Parathyroid adenoma (tissue), 2 donors: ENCODE results near the gene PRELID2.

ENCODE experiments used
- H2AFZ ChIP-seq: fragments of 300-600 bp; sonication (generic); one replicate; pipeline ENCODE4 v1.7.0; 2017; ENCODE audit warnings: antibody characterized with exemption, mild to moderate bottlenecking
- H3K27ac ChIP-seq: fragments of 300-600 bp; sonication (generic); one replicate; pipeline ENCODE4 v1.7.0; 2017
- H3K27me3 ChIP-seq: fragments of 300-600 bp; sonication (generic); one replicate; pipeline ENCODE4 v1.7.0; 2017; ENCODE audit warnings: low read length; ENCODE audit not compliant: control insufficient read depth, insufficient read depth
- H3K36me3 ChIP-seq: fragments of 300-600 bp; sonication (generic); one replicate; pipeline ENCODE4 v1.7.0; 2017; ENCODE audit warnings: low read length; ENCODE audit not compliant: control insufficient read depth, insufficient read depth
- H3K4me1 ChIP-seq: fragments of 300-600 bp; sonication (generic); one replicate; pipeline ENCODE4 v1.7.0; 2017; ENCODE audit warnings: control low read depth
- H3K4me2 ChIP-seq: fragments of 300-600 bp; sonication (generic); one replicate; pipeline ENCODE4 v1.7.0; 2017; ENCODE audit warnings: low read length
- H3K4me3 ChIP-seq: fragments of 300-600 bp; sonication (generic); one replicate; pipeline ENCODE4 v1.7.0; 2017; ENCODE audit warnings: low read depth, low read length
- H3K79me2 ChIP-seq: fragments of 300-600 bp; sonication (generic); one replicate; pipeline ENCODE4 v1.7.0; 2017; ENCODE audit warnings: control low read depth
- H3K9ac ChIP-seq: fragments of 300-600 bp; sonication (generic); one replicate; pipeline ENCODE4 v1.7.0; 2017; ENCODE audit warnings: mild to moderate bottlenecking
- H3K9me3 ChIP-seq: fragments of 300-600 bp; sonication (generic); one replicate; pipeline ENCODE4 v1.7.0; 2017; ENCODE audit warnings: low read length; ENCODE audit not compliant: control insufficient read depth
- TF ChIP-seq, protein P1 (sequence below): fragments of 300-600 bp; sonication (generic); IDR thresholded peaks from one replicate; pipeline ENCODE4 v1.7.0; 2017; ENCODE audit warnings: antibody characterized with exemption, mild to moderate bottlenecking
- donor health status: primary hyperparathyroidism.

Gene PRELID2

DNA sequence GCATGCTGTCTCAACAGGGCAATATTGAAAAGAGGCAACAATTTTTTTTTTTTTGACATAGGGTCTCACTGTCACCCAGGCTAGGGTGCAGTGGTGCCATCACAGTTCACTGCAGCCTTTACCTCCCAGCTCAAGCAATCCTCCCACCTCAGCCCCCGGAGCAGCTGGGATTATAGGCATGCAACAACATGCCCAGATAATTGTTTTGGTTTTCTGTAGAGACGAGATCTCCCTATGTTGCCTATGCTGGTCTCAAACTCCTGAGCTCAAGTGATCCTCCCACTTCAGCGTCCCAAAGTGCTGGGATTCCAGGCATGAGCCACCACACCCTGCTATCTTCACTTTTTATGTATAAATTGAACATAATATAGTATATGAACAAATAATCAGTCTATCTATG is 47.6 kb downstream of the PRELID2 start:
- no peaks in the 10 kb centered on the region for H3K79me2 ChIP-seq
- H3K4me2 ChIP-seq: peak overlapping the region; percentile 41
- H3K4me3 ChIP-seq: no peak overlapping the region
- H3K9ac ChIP-seq: no peak overlapping the region
- H3K27ac ChIP-seq: no peak overlapping the region
- TF ChIP-seq, protein P1, sequence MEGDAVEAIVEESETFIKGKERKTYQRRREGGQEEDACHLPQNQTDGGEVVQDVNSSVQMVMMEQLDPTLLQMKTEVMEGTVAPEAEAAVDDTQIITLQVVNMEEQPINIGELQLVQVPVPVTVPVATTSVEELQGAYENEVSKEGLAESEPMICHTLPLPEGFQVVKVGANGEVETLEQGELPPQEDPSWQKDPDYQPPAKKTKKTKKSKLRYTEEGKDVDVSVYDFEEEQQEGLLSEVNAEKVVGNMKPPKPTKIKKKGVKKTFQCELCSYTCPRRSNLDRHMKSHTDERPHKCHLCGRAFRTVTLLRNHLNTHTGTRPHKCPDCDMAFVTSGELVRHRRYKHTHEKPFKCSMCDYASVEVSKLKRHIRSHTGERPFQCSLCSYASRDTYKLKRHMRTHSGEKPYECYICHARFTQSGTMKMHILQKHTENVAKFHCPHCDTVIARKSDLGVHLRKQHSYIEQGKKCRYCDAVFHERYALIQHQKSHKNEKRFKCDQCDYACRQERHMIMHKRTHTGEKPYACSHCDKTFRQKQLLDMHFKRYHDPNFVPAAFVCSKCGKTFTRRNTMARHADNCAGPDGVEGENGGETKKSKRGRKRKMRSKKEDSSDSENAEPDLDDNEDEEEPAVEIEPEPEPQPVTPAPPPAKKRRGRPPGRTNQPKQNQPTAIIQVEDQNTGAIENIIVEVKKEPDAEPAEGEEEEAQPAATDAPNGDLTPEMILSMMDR: no peak
- H2AFZ ChIP-seq: peak overlapping the region; percentile 18
- H3K27me3 ChIP-seq: no peaks in the 10 kb centered on the region
- no peaks in the 10 kb centered on the region for H3K36me3 ChIP-seq
- H3K9me3 ChIP-seq: no peaks in the 10 kb centered on the region
- peaks cover 6% of the 10 kb centered on the region for H3K4me1 ChIP-seq

DNA sequence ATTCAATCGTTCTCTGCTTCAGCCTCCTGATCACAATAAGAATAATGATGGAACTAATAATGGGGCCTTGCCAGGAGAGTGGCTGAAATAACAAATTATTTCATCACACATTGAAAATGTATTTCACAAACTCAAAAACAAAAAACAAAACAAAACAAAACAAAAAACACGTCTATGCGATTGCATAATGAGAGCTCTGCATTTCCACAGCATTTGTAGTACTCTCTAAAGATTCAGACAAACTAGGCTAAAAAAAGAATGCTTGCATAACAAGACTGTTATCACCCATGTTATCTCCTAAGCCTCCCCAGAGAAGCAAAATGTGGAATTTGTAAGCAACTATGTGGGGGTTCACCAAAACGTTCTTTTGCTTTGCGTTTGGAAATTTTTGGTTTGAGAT is 48.1 kb downstream of the PRELID2 start:
- Histone ChIP-seq H3K27ac (peak overlapping the region; percentile 16), H3K4me1 (peaks cover 6% of the 10 kb centered on the region), H3K27me3 (no peaks in the 10 kb centered on the region), H3K36me3 (no peaks in the 10 kb centered on the region), H2AFZ (no peak overlapping the region), H3K9me3 (no peaks in the 10 kb centered on the region), H3K4me3 (peak overlapping the region; percentile 28), H3K79me2 (no peaks in the 10 kb centered on the region), H3K9ac (no peak overlapping the region), H3K4me2 (peak overlapping the region; percentile 41)
- TF ChIP-seq, protein P1: no peak

DNA sequence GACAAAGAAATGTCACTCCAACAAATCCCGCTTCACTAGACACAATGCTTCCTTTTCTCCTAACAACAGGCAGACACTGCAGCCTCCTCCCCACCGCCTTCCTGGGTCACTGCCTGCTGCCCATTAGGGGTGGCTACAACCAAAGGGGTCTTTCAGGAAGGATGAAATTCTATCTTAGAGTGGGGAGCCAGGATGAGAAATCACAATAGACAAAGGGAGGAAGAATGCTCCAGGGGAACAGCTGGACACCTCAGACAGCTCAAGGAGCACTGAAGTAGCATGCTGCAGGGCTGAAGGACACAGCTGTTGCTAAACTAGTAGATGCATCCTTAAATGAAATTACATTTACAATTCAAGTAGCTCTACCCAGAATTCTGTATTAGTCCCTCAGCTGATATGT is 54.2 kb downstream of the PRELID2 start:
- no peak overlapping the region for H3K4me2 ChIP-seq
- no peaks in the 10 kb centered on the region for H3K36me3 ChIP-seq
- H3K9me3 ChIP-seq: no peaks in the 10 kb centered on the region
- TF ChIP-seq, protein P1: no peak
- no peak overlapping the region for H2AFZ ChIP-seq
- H3K27me3 ChIP-seq: no peaks in the 10 kb centered on the region
- H3K27ac ChIP-seq: no peak overlapping the region
- H3K4me3 ChIP-seq: no peak overlapping the region
- H3K79me2 ChIP-seq: no peaks in the 10 kb centered on the region
- peaks cover 3% of the 10 kb centered on the region for H3K4me1 ChIP-seq
- H3K9ac ChIP-seq: no peak overlapping the region

DNA sequence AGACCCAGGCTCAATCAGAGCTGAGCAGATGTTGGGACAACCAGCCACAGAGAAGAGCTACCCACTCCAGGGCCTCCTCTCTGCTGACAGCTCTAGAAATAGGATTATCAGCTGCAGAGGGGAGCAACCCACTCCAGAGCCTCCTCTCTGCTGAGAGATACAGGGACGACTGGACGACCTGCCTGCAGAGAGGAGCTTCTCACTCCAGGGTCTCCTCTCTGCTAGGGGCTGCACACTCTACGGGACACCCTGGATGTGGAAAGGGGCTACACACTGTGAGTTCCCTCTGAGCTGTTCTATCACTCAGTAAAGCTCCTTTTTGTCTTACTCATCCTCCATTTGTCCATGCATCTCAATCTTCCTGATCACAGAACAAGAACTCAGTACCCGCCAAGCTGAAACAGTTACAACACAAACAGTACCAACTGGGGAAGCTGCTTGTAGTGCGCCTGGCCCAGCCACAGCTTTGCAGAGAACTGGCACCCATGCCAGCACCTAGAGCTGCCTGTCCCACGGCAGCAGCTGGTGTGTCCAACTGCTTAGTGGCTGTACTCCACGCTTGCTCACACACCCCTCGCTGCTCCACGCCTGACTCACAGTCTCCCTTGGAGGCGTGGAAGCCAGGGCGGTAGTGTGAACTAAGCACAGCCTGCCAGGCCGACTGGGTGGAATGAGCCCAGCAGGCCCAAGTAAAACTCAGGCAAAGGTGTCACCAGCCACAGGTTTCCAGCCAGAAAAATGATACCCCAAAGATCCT is 56.8 kb downstream of the PRELID2 start:
- peaks cover 6% of the 10 kb centered on the region for H3K4me1 ChIP-seq
- H2AFZ ChIP-seq: no peak overlapping the region
- TF ChIP-seq, protein P1: no peak
- no peak overlapping the region for H3K4me3 ChIP-seq
- no peak overlapping the region for H3K9ac ChIP-seq
- no peaks in the 10 kb centered on the region for H3K79me2 ChIP-seq
- H3K27me3 ChIP-seq: no peaks in the 10 kb centered on the region
- H3K36me3 ChIP-seq: no peaks in the 10 kb centered on the region
- H3K4me2 ChIP-seq: no peak overlapping the region
- no peak overlapping the region for H3K27ac ChIP-seq
- no peaks in the 10 kb centered on the region for H3K9me3 ChIP-seq

DNA sequence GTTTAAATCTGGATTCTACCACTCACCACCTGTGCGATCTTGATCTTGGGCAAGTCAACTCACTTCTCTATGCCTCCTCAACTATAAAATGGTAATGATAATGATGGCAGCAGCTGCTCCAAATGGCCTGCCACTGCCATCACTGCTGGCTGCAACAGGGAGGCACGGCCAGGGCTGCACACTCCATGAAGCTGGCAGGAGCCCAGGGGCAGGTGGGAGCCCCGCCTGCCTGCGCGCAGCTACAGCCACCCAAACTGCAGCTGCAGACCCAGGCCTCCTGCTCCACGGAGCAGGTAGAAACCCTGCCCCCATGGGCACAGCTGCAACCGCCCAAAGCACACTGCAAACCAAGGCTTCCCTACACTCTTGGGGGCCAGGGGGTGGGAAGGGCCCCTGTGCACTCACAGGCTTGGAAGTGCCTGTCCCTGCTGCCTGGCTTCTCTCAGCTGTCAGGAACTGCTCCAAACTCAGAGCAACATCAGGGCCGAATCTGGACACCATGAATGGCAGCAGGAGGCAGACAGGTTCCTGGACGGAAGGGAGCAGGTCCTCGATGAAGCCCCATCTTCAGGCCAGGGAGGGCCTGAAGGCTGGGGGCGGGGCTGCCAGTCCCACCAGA is 57.6 kb downstream of the PRELID2 start:
- H3K4me3 ChIP-seq: no peak overlapping the region
- no peak overlapping the region for H3K27ac ChIP-seq
- no peak overlapping the region for H3K4me2 ChIP-seq
- peaks cover 6% of the 10 kb centered on the region for H3K4me1 ChIP-seq
- TF ChIP-seq, protein P1: no peak
- no peak overlapping the region for H2AFZ ChIP-seq
- no peak overlapping the region for H3K9ac ChIP-seq
- no peaks in the 10 kb centered on the region for H3K36me3 ChIP-seq
- H3K9me3 ChIP-seq: no peaks in the 10 kb centered on the region
- no peaks in the 10 kb centered on the region for H3K27me3 ChIP-seq
- H3K79me2 ChIP-seq: no peaks in the 10 kb centered on the region
